GM12873 (cell line): Measurements from ENCODE around the gene NOCT.

Source experiments
- TF ChIP-seq, protein P1 (sequence below): IDR thresholded peaks from 2 replicates; pipeline ENCODE4 v1.5.1; 2012; ENCODE audit warnings: low read depth, mild to moderate bottlenecking, moderate library complexity, low read length, control low read depth; ENCODE audit not compliant: insufficient read depth; ENCODE audit errors: missing control alignments

The NOCT gene

DNA sequence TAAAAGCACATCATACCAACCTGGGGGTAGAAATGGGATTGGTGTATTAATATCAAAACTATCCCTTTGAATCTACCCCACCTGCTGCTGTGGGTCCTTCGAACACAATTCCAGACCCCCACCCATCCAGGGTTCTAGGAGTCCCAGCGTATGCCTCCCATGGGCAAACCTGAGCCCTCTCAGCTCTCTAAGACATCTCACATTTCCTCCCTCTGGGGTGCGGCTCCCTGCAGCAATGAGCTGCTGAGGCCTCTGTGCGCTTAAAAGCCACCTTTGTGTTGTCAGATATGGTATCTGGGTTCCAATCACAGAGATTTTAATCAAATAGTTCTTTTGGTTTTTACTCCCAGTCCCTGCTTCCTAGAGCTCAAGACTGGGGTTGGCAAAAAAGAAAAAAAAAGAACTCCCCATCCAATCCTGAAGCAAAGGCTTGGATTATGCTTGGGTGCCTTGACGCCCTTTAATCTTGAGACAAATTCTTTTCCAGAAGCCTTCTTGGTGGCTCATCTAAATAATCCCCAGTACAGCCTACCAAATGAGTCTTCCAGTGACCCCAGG, 37.5 kb upstream of the NOCT start:
- TF ChIP-seq, protein P1, sequence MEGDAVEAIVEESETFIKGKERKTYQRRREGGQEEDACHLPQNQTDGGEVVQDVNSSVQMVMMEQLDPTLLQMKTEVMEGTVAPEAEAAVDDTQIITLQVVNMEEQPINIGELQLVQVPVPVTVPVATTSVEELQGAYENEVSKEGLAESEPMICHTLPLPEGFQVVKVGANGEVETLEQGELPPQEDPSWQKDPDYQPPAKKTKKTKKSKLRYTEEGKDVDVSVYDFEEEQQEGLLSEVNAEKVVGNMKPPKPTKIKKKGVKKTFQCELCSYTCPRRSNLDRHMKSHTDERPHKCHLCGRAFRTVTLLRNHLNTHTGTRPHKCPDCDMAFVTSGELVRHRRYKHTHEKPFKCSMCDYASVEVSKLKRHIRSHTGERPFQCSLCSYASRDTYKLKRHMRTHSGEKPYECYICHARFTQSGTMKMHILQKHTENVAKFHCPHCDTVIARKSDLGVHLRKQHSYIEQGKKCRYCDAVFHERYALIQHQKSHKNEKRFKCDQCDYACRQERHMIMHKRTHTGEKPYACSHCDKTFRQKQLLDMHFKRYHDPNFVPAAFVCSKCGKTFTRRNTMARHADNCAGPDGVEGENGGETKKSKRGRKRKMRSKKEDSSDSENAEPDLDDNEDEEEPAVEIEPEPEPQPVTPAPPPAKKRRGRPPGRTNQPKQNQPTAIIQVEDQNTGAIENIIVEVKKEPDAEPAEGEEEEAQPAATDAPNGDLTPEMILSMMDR: no peak

DNA sequence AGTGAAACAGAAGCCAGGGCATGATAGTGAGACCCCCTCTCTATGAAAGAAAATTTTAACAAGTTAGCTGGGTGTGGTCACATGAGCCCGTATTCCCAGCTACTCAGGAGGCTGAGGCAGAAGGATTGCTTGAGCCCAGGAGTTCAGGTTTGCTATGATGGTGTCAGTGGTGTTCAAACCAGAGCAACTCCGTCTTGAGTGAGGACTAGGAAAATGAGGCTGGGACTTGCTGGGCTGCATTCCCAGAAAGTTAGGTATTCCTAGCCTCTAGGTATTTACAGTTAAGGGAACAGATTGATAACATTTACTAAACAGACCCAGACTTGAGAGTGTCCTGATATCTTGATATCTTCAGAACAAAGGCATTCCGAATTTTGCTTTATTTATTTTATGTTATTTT, 37.0 kb upstream of the NOCT start:
- TF ChIP-seq, protein P1: no peak

DNA sequence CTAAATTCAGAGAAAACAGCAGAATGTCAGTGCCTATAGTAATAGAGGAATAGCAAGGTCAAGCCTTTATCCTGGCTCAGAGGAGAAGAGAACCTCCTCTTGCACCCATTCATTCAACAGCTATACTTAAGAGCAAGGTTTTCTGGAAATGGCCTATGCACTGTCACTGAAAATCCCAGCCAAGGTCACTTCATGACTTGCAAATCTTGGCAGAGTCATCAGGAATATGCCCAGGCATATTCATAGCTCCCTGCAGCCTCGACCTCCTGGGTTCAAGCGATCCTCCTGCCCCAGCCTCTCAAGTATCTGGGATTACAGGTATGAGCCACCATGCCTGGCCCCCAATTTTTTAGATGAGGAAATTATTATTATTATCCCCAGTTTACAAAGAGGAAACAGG, 35.8 kb upstream of the NOCT start:
- TF ChIP-seq, protein P1: no peak

DNA sequence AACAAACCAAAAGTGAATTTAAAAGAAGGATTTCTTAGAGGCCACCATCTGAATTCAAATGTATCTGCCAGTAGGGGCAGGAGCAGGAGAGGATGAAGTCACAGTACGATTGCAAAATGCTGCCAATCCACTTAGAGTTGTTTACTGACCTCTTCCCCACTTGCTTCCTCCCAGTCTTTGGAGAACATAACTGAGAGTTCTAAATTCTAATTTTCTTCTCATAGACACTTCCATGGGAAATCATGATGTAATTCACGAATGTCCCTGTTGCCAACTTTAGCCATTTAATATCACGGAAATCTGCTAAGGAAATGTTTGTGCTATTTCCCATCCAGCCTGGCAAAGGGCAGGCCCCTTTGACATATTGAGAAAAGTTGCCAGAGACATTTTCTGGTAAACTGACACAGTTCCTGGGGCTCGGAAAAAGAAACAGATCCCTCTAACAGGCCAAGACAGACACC, 33.6 kb upstream of the NOCT start:
- TF ChIP-seq, protein P1: no peak

DNA sequence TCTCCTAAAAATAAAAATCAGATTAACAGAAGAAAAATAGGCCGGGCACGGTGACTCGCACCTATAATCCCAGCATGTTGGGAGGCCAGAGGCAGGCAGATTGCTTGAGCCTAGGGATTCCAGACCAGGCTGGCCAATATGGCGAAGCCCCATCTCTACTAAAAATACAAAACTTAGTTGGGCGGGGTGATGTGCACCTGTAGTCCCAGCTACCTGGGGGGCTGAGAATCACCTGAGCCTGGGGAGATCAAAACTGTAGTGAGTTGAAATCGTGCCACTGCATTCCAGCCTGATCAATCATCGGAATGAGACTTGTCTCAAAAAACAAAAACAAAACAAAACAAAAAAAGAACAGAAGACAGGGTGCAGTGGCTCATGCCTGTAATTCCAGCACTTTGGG, 32.8 kb upstream of the NOCT start:
- TF ChIP-seq, protein P1: no peak

DNA sequence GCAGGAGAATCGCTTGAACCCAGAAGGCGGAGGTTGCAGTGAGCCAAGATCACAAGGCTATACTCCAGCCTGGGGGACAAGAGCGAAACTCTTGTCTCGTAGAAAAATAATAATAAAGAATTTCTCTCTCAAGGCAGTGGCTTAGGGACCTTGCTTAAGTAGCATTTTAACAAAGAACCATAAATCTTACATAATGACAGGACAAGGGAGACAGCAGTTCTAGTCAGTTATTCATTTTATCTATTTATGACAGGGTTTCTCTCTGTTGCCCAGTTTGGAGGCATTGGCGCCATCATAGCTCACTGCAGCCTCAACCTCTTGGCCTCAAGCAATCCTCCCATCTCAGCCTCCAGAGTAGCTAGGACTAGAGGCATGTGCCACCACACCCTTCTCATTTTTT, 31.9 kb upstream of the NOCT start:
- TF ChIP-seq, protein P1: no peak

DNA sequence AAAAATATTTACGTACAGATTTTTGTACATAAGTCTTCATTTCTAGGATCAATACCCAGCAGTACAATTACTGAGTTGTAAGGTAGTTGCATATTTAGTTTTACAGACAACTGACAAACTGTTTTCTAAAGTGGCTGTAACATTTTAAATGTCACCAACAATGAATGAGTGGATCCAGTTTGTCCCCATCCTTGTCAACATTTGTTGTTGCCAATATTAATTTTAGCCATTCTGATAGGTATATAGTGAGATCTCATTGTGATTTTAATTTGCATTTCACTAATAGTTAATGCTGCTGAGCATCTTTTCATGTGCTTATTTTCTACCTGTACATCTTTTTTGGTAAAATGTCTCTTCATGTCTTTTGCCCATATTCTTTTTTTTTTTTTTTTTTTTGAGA, 30.9 kb upstream of the NOCT start:
- TF ChIP-seq, protein P1: no peak
